ENCODE results near the gene LPCAT3. TPM values are rescaled to one million over a fixed set of nuclear protein-coding genes. Genes with fewer than 3 reads are reported as not detected.

Gene LPCAT3
- total RNA-seq, 1 experiment from 2014 or later, result 16.3 TPM

- Histone ChIP-seq H3K4me1 (ENCODE audit: insufficient read depth, low read length) (peaks cover 18% of the 10 kb centered on the region), H3K4me3 (ENCODE audit: low read length) (peak overlapping the region; percentile 33; the same call in 1 of the 2 replicates), H4K20me1 (ENCODE audit: low read length) (no peaks in the 10 kb centered on the region), H3K27ac (ENCODE audit: low read length) (peak overlapping the region; percentile 94), H3K9me2 (replicated peaks; ENCODE audit: low read length) (no peaks in the 10 kb centered on the region), H3K9ac (ENCODE audit: low read length) (peak overlapping the region; percentile 72), H3K4me2 (ENCODE audit: low read length) (peak overlapping the region; percentile 96), H3K9me3 (ENCODE audit: low read length) (no peaks in the 10 kb centered on the region), H3K27me3 (ENCODE audit: low read length) (no peaks in the 10 kb centered on the region), H2AFZ (ENCODE audit: low read length) (no peak overlapping the region), H3K36me3 (ENCODE audit: low read depth, low read length) (no peaks in the 10 kb centered on the region), H3F3A (ENCODE audit: low read length, unreplicated experiment) (peaks cover 9% of the 10 kb centered on the region), H3K79me2 (ENCODE audit: low read length) (peaks cover 11% of the 10 kb centered on the region; the same call in 1 of the 2 replicates)
- POLR2A ChIA-PET (ENCODE audit: unreplicated experiment), result interaction anchor here (0.6 to 1.3 kb wide), 3 partner anchors 18 to 331 kb away, joined by 3 to 18 read pairs (median 17); no protein-coding TSS in a partner anchor
- CTCF ChIA-PET, result interaction anchor here (0.6 to 2.0 kb wide), 5 partner anchors 18 to 100 kb away, joined by 3 to 10 read pairs (median 4); partner anchors contain the start of genes LPCAT3 and SPSB2
- DNase-seq (peak; percentile 76), ATAC-seq (peak; percentile 33)
- TF ChIP-seq EZH2 (IDR thresholded peaks at IDR 0.05; ENCODE audit: low read length, unreplicated experiment) (no peak), CTCF (conservative IDR thresholded peaks at IDR 0.05; ENCODE audit: low read depth, low read length) (no peak), EZH2phosphoT487 (IDR thresholded peaks at IDR 0.05; ENCODE audit: borderline replicate concordance, low read length) (no peak)
- intact Hi-C loops (cut with micrococcal nuclease), result no loop called here
- no TSS peak for BruUV-seq (replicated peaks)
Observed at GRCh38 chr12:6943389-6943721, 74.9 kb downstream of the LPCAT3 start.

GRCh38 chr12:6942331-6942665, 76.0 kb downstream of the LPCAT3 start:
- Histone ChIP-seq H3K4me3 (ENCODE audit: low read length) (no peak overlapping the region), H3K27ac (ENCODE audit: low read length) (no peak overlapping the region), H3K27me3 (ENCODE audit: low read length) (no peaks in the 10 kb centered on the region), H3K36me3 (ENCODE audit: low read depth, low read length) (no peaks in the 10 kb centered on the region), H3K9me2 (replicated peaks; ENCODE audit: low read length) (no peaks in the 10 kb centered on the region), H4K20me1 (ENCODE audit: low read length) (no peaks in the 10 kb centered on the region), H3K4me2 (ENCODE audit: low read length) (no peak overlapping the region), H3K9me3 (ENCODE audit: low read length) (no peaks in the 10 kb centered on the region), H3F3A (ENCODE audit: low read length, unreplicated experiment) (peaks cover 9% of the 10 kb centered on the region), H3K79me2 (ENCODE audit: low read length) (peaks cover 11% of the 10 kb centered on the region; the same call in 1 of the 2 replicates), H2AFZ (ENCODE audit: low read length) (no peak overlapping the region), H3K9ac (ENCODE audit: low read length) (no peak overlapping the region), H3K4me1 (ENCODE audit: insufficient read depth, low read length) (peaks cover 19% of the 10 kb centered on the region)
- POLR2A ChIA-PET (ENCODE audit: unreplicated experiment), result no interaction called here
- no TSS peak for BruUV-seq (replicated peaks)
- ATAC-seq, result no peak
- CTCF ChIA-PET, result no interaction called here
- TF ChIP-seq CTCF (conservative IDR thresholded peaks at IDR 0.05; ENCODE audit: low read depth, low read length) (no peak), EZH2phosphoT487 (IDR thresholded peaks at IDR 0.05; ENCODE audit: borderline replicate concordance, low read length) (no peak), EZH2 (IDR thresholded peaks at IDR 0.05; ENCODE audit: low read length, unreplicated experiment) (no peak)
- no peak for DNase-seq
- intact Hi-C loops (cut with micrococcal nuclease), result no loop called here

- no peak overlapping the region for H3K27ac ChIP-seq (ENCODE audit: low read length)
- no peak overlapping the region for H3K4me2 ChIP-seq (ENCODE audit: low read length)
- H4K20me1 ChIP-seq (ENCODE audit: low read length), result no peaks in the 10 kb centered on the region
- no peak overlapping the region for H3K4me3 ChIP-seq (ENCODE audit: low read length)
- H3K9ac ChIP-seq (ENCODE audit: low read length), result no peak overlapping the region
- no peaks in the 10 kb centered on the region for H3K9me2 ChIP-seq (replicated peaks; ENCODE audit: low read length)
- H2AFZ ChIP-seq (ENCODE audit: low read length), result no peak overlapping the region
- DNase-seq (no peak), ATAC-seq (no peak)
- H3K79me2 ChIP-seq (ENCODE audit: low read length), result peaks cover 11% of the 10 kb centered on the region; the same call in 1 of the 2 replicates
- H3F3A ChIP-seq (ENCODE audit: low read length, unreplicated experiment), result peaks cover 9% of the 10 kb centered on the region
- H3K36me3 ChIP-seq (ENCODE audit: low read depth, low read length), result no peaks in the 10 kb centered on the region
- H3K4me1 ChIP-seq (ENCODE audit: insufficient read depth, low read length), result peaks cover 21% of the 10 kb centered on the region
- POLR2A ChIA-PET (ENCODE audit: unreplicated experiment), result interaction anchor here (0.5 kb wide), 1 partner anchor 277 kb away, joined by 7 read pairs; no protein-coding TSS in a partner anchor
- BruUV-seq (replicated peaks), result no TSS peak
- H3K27me3 ChIP-seq (ENCODE audit: low read length), result no peaks in the 10 kb centered on the region
- no peak for TF ChIP-seq EZH2 (IDR thresholded peaks at IDR 0.05; ENCODE audit: low read length, unreplicated experiment)
- TF ChIP-seq CTCF (conservative IDR thresholded peaks at IDR 0.05; ENCODE audit: low read depth, low read length), result no peak
- no peak for TF ChIP-seq EZH2phosphoT487 (IDR thresholded peaks at IDR 0.05; ENCODE audit: borderline replicate concordance, low read length)
- intact Hi-C loops (cut with micrococcal nuclease), result no loop called here
- no peaks in the 10 kb centered on the region for H3K9me3 ChIP-seq (ENCODE audit: low read length)
- CTCF ChIA-PET, result no interaction called here
Observed at GRCh38 chr12:6941782-6942181, 76.5 kb downstream of the LPCAT3 start.

All from PC-3 (cell line).